Kidney capillary endothelial cell (primary cell): ENCODE data around the gene TRPC1.

ENCODE experiments used
- DNase-seq: peaks from one replicate; pipeline ENCODE4 v3.0.0-alpha.2; 2018; ENCODE audit warnings: low spot score

TRPC1 gene

GRCh38 chr3:142844339-142844977, 120.6 kb downstream of the TRPC1 start:
- peak; percentile 38 for DNase-seq

- DNase-seq: no peak
These were observed 123.1 kb downstream of the TRPC1 start for GRCh38 chr3:142846779-142847577.

- DNase-seq: no peak
These were observed 125.3 kb downstream of the TRPC1 start for GRCh38 chr3:142849148-142849547.

- no peak for DNase-seq
These were observed 126.7 kb downstream of the TRPC1 start for GRCh38 chr3:142850395-142851023.

DNA sequence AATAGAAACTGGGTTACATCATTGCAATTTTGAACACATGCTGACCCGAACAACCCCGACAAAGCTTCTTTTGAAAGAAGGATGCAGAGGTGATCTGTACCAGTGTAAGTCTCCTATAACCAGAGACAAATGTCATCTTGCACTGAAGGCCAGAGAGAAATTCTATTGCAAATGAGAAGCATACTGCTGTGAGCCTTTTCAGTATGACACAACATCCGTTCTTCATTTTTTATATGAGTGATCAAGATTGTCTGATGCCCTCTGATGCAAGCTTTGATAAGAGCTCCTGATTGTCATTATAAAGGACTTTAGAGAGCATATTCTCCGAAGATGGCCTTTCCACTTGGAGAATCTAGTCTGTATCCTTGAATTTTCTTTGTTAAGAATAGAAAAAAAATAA, 128.2 kb downstream of the TRPC1 start:
- DNase-seq: no peak

DNA sequence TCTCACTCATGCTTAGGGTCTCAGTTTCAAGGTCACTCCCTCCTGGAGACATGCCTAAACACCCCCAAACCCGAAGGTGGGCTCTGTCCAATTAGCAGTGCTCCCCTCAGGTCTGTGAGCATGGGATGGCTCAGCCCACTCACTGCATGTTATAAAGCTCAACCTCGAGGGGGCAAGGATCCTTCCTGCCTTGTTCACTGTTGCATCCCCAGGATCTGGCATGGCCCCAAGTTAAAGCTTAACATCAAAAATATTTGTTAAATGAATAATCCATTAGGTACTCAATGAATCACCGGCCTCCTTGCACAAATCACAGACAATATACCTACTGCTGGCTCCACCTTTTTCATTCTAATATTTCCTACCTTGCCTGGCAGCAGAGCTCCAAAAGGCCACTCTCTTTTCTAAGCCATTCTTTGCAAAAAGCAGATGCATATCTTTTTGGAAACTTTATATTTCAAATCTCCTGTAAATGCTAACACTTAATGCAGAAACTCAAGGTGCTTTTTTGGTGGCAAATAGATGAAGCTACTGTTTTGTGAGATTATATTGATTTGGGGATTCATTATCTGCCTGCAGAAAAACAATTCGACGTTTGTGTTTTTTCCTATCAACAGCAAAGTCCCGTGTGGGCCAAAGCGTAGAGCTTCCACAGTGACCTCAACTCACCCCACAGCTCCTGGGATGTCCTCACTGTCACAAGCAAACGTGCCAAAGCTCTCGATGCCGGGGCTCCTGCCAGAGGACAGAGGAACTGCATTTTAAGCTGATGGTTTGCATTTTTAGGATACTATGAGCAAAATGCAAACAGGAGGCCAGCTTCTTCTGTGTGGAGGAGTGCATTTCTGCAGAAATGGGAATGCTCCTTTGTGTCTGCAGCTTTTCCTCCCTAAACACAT, 129.7 kb downstream of the TRPC1 start:
- no peak for DNase-seq

GRCh38 chr3:142857056-142857455, 133.2 kb downstream of the TRPC1 start:
- no peak for DNase-seq
